ENCODE measurements around the gene WFIKKN1. TPM values are rescaled to one million over a fixed set of nuclear protein-coding genes. Genes with fewer than 3 reads are reported as not detected.

The WFIKKN1 gene
- total and polyA plus RNA-seq, 12 donors: 0.18 to 3.9 (median 0.45) TPM; not detected in 2

DNA sequence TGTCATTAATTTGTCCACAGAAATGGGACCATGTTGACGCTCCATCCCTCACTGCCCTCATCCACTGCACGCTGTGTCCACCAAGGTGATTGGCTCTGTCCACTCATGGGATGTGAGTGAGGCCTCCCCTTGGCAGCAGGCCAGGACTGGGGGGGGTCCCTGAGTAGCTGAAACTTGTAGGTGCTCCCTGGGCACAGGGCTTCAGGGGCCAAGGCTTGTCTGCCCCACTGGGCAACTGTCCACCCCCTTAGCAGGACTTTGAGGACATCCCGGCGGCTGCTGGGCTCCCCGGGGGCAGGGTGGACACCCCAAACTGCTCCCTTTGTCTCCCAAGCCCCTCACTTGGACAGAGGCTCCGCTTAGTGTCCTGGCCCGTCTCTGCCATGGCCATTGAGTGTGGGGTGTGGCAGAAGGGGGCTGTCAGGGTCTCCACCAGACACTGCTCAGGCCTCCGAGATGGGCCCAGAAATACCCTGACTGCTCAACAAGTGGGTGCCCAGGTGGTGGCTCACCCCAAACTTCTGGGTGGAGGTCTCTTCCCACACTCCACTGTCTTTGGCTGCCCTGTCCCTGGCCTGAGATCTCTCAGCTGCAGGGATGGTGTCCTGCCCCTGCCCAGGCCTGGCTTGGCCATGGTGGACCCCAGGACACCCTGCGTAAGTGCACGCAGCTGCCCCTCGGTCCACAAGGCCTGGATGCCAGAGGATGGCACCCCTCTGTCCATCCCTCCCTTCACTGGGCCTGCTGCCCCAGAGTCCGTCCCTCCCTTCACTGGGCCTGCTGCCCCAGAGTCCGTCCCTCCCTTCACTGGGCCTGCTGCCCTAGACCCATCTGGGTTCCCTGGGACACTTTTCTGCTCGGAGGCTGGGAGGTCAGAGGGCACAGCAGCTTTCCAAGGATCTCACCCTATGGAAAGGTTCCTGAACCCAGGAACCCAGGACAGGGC is 43.9 kb upstream of the WFIKKN1 start:
- Histone ChIP-seq H3K27me3 (no peaks in the 10 kb centered on the region), H3K36me3 (replicated peaks in 1 of 2) (no peaks in the 10 kb centered on the region), H3K4me1 (replicated peaks in 1 of 2) (peaks cover 16 to 23% of the 10 kb centered on the region in 2 donors), H3K9me3 (replicated peaks in 1 of 3) (no peaks in the 10 kb centered on the region), H3K27ac (peak overlapping the region in 2 of 5 donors; percentile 3 to 98), H3K4me3 (no peak overlapping the region)
- intact Hi-C loops (cut with DNase I): no loop called here
- 0 to 64% (median 59%) methylated on average over 1 to 14 of the region's 14 CpGs for WGBS, 4 donors
- TF ChIP-seq, protein P1, sequence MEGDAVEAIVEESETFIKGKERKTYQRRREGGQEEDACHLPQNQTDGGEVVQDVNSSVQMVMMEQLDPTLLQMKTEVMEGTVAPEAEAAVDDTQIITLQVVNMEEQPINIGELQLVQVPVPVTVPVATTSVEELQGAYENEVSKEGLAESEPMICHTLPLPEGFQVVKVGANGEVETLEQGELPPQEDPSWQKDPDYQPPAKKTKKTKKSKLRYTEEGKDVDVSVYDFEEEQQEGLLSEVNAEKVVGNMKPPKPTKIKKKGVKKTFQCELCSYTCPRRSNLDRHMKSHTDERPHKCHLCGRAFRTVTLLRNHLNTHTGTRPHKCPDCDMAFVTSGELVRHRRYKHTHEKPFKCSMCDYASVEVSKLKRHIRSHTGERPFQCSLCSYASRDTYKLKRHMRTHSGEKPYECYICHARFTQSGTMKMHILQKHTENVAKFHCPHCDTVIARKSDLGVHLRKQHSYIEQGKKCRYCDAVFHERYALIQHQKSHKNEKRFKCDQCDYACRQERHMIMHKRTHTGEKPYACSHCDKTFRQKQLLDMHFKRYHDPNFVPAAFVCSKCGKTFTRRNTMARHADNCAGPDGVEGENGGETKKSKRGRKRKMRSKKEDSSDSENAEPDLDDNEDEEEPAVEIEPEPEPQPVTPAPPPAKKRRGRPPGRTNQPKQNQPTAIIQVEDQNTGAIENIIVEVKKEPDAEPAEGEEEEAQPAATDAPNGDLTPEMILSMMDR (IDR thresholded peaks at IDR 0.05): no peak
- TF ChIP-seq POLR2A (IDR thresholded peaks at IDR 0.05): no peak
- DNase-seq: peak in 5 of 7 donors; percentile 45 to 81 (median 64)

DNA sequence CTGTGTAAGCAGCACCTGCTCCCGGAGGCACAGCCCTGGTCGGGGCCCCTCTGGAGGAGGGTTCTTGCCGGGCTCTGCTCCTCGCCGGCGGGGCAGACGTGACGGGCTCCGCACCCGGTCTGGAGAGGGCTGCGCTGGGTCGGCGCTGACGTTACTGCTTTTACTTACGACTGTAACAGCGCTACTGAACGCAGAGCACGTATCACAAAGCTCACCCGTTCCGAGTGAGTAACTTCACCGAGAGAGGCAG is 42.2 kb upstream of the WFIKKN1 start:
- TF ChIP-seq, protein P1 (IDR thresholded peaks at IDR 0.05): no peak
- no peak for TF ChIP-seq POLR2A (IDR thresholded peaks at IDR 0.05)
- Histone ChIP-seq H3K27ac (peak overlapping the region; percentile 96 to 100 (median 98)), H3K4me1 (replicated peaks in 1 of 2) (peaks cover 24 to 37% of the 10 kb centered on the region in 2 donors), H3K27me3 (no peaks in the 10 kb centered on the region), H3K9me3 (replicated peaks in 1 of 3) (no peaks in the 10 kb centered on the region), H3K4me3 (peak overlapping the region; percentile 66 to 89 (median 82)), H3K36me3 (replicated peaks in 1 of 2) (no peaks in the 10 kb centered on the region)
- DNase-seq: peak; percentile 62 to 88 (median 80)
- 0 to 1% (median 0%) methylated on average over 20 to 21 of the region's 21 CpGs; no CpG with 5 or more reads in 1 of the 4 donors for WGBS, 4 donors
- intact Hi-C loops (cut with DNase I): no loop called here

DNA sequence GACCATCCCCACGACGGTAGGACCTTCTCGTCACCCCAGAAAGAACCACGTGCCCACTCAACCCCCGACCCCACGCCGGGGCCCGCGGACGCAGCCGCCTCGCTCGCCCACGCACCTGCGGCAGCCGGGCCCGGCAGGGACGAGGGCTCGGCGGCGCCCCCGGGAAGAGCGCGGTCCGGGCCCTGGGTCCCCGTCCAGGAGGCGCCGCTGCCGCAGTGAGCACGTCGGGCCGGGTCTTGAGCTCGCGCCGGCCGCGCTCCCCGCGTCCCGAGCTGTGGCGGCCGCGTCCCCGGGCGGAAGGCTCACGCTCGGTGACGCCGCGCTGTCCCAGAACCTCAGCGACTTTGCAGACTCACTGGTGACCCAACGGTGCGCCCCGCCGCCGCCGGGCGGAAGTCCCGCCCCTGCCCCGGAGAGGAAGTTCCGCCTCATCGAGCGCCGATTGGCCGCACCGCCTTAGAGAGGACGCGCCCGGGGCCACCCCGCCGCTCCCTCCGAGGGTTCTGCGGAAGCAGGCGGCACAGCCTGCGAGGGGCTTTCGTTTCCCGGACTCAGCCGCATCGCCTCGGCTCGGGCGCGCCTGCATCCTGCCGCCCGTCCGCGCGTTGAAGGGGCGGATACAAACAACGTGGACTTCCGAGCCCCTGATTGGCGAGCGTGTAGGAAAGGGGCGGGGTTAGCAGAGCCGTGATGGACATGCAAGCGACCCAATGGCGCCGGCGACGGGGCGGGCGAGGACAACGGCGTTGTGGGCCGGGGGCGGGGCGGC is 41.7 kb upstream of the WFIKKN1 start:
- TF ChIP-seq, protein P1 (IDR thresholded peaks at IDR 0.05): no peak
- TF ChIP-seq POLR2A (IDR thresholded peaks at IDR 0.05): peak; percentile 95 to 98
- H3K9me3 ChIP-seq (replicated peaks in 1 of 3): no peaks in the 10 kb centered on the region
- 0 to 1% (median 0%) methylated on average over 13 to 107 of the region's 107 CpGs for WGBS, 4 donors
- H3K27me3 ChIP-seq: no peaks in the 10 kb centered on the region
- peak; percentile 97 to 99 (median 98) for DNase-seq
- H3K27ac ChIP-seq: peak overlapping the region; percentile 96 to 100 (median 98)
- H3K4me1 ChIP-seq (replicated peaks in 1 of 2): peaks cover 24 to 37% of the 10 kb centered on the region in 2 donors
- intact Hi-C loops (cut with DNase I): no loop called here
- H3K36me3 ChIP-seq (replicated peaks in 1 of 2): no peaks in the 10 kb centered on the region
- H3K4me3 ChIP-seq: peak overlapping the region; percentile 66 to 89 (median 82)

DNA sequence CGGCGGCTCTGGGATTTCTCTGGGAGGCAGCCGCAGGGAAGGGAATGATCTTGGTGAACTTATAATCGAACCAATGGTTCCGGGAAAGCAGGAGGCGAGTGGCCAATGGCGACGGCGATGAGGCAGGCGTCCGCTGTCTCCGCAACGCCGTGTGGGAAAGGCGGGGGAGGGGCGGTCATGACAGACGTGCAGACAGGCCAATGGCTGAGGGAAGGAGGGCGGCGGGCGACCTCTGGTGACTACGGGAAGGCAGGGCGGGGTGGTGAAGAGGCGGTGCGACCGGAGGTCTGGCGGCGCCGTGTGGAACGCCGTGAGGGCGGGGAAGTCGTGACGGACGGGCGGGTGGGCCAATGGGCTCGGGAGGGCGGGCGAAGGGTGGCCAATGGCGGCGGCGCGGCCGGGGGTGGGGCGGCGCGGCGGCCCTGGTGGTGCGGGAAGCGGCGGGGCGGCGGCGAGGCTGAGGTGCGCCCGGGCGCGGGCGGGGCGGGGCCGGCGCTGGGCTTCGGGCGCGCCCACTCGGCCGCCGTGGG is 41.1 kb upstream of the WFIKKN1 start, which contains the start of gene RAB40C:
TSS of gene RAB40C (plus strand) at position 409 of the 530 bp plus-strand sequence. CDS start 226 bp downstream, outside the sequence.
- DNase-seq: peak; percentile 99 to 100 (median 99)
- Histone ChIP-seq H3K27me3 (no peaks in the 10 kb centered on the region), H3K9me3 (replicated peaks in 1 of 3) (no peaks in the 10 kb centered on the region), H3K4me1 (replicated peaks in 1 of 2) (peaks cover 24 to 37% of the 10 kb centered on the region in 2 donors), H3K4me3 (peak within 1 kb of the TSS; percentile 66 to 94 (median 86)), H3K27ac (peak within 1 kb of the TSS; percentile 96 to 100 (median 98)), H3K36me3 (replicated peaks in 1 of 2) (no peaks in the 10 kb centered on the region)
- TF ChIP-seq, protein P1 (IDR thresholded peaks at IDR 0.05): no peak
- TF ChIP-seq POLR2A (IDR thresholded peaks at IDR 0.05): no peak
- intact Hi-C loops (cut with DNase I): no loop called here
- WGBS, 4 donors: 1 to 3% (median 2%) methylated on average over 18 to 67 of the region's 67 CpGs
